Stromal cell of bone marrow (primary cell): ENCODE measurements around the gene LHX3.

ENCODE experiments used
- DNase-seq: peaks from one replicate; pipeline ENCODE4 v3.0.0-alpha.2; 2012; ENCODE audit warnings: low read depth

LHX3 gene

DNA sequence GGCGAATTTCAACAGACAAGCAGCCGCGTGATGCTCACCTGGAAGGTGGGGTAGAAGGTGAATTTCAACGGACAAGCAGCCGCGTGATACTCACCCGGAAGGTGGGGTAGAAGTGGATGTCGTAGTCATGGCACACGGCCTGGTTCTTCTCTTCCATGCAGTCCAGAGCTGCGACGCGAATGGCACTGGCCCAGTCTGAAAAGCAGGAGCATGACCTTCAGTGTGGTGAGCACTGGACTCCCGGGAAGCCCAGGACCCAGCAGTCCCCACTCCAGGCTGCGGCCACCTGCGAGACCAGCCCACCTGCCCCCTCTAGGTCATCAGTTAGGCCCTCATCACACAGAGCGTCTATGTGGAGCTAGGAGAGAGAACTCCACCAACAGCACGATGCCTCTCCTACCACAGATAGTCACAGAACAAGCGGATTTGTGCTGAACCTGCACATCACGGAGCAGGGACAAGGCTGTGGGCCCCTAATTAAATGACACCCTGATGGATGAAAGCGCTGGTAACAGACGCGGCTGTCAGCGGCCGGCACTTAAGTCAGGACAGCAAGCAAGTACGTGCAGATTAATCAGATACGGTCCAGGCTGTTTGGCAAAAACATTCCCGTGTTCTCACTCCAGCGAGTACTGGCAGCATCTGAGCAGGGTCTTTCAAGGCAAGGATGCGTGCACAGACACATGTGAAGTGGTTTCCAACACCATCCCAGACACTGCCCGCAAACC, 21.9 kb upstream of the LHX3 start:
- DNase-seq = no peak

- no peak for DNase-seq
Measured at GRCh38 chr9:136225748-136226679, 21.1 kb upstream of the LHX3 start.

- DNase-seq = no peak
Measured at GRCh38 chr9:136225366-136225747, 20.4 kb upstream of the LHX3 start.

DNA sequence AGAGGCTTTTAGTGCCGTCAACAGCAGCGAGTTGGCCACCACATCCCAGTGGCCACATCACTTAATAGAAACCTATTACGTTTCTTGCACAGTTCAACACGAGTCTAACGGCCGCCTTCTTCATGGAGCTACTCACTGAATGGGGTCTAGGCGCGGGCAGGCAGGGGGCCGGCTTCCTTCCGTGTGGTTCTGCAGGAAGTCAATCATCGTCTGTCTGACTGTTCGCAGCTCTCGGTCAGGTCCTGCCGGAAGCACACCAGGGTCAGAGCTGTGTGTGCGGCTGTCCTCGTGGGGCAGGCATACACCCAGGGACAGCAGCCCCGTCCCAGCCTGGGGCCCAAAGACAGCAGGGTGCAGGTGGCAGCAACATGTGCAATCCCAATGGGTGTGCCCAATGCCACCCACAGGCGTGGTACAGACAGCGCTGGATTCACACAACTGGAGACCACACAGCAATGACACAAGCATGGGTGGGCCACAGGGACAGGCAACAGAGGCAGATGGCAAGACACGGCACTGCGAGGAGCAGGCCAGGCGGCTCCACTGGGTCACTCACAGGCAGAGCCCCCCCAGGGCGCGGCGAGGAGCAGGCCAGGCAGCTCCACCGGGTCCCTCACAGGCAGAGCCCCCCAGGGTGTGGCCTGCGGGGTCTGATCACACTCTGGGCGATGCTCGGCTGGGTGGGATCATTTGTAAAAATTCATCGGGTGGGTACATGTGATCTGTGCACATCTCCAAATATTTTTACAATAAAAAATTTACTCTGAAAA, 19.1 kb upstream of the LHX3 start:
- DNase-seq = no peak

DNA sequence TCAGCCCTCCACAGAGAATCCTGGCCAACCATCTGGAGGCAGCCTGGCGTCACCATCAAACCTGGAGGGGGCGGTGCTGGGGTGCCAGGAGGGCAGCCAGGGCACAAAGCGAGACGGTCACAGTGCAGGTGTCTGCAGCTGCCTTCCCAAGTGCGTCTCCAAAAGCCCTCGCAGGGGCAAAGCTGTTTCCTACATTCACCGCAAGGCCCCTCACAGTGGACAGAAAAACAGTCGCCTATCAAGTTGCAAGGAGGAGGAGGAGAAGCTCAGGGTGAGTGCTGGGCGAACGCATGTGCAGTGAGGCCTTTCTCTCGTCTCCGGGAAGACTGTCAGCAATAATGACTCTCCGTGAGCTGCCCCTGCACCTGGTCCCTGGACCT, 18.0 kb upstream of the LHX3 start:
- no peak for DNase-seq

DNA sequence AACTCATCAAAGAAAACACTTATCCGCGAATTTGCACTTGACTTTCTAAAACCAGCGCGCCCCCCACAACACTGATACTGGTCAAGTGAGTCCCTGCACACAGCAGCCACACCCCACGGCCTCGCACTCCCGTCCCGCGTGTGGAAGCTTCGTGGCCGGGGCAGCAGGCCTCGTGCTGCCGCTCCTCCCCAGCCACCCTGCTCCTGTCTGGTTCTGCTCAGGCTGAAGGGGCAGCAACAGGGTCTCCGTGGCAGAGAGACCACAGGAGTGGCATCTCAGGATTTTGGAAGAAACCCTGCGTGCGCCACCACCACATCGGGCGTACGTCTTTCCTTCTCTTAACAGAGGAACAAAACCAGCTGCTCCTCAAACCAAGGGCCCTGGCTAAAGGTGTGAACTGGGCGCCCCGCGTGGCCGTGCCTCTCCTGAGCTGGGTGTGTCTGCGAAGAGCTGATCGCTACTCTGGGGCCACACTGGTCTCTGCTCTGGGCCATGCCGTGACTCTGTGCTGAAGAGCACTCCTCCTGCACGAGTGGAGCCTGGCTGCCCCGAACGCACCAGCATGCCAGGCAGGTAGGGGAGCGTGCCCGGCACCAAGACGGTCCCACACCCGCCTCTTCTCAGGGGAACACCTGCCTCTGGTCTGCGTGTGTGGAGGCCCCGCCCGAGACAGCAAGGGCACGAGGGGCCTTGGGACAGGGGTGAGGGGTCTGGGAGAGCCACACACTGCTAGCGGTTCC, 17.4 kb upstream of the LHX3 start:
- no peak for DNase-seq

DNA sequence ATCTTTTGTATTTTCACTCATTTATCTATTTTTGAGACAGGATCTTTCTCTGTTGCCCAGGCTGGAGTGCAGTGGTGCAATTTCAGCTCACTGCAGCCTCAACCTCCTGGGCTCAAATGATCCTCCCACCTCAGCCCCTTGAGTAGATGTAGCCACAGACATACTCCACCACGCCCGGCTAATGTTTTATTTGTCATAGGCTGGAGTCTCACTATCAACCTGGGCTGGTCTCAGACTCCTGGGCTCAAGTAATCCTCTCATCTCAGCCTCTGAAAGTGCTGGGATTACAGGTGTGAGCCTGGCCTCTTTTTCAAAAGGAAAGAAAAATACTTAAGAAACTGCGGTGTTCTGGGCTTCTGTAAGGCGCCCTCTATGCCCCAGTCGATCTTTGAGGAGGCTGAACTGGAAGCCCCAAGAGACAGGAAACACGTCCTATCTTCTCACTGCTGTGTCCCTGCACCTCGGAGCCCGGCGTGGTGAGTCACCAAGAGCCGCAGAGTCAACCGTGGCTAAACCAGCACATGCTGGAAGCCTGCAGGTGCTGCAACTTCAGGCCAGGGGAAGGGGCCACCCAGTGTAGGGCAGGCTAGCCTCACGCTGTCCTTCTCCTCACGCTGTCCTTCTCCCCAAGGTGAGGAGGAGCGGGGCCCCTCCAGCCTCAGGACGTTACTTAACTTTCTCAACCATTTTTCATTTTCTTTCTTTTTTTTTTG, 15.2 kb upstream of the LHX3 start:
- DNase-seq = no peak

GRCh38 chr9:136219276-136219675, 14.3 kb upstream of the LHX3 start:
- no peak for DNase-seq

GRCh38 chr9:136218673-136219072, 13.7 kb upstream of the LHX3 start:
- DNase-seq = no peak

GRCh38 chr9:136218271-136218670, 13.3 kb upstream of the LHX3 start:
- no peak for DNase-seq

DNA sequence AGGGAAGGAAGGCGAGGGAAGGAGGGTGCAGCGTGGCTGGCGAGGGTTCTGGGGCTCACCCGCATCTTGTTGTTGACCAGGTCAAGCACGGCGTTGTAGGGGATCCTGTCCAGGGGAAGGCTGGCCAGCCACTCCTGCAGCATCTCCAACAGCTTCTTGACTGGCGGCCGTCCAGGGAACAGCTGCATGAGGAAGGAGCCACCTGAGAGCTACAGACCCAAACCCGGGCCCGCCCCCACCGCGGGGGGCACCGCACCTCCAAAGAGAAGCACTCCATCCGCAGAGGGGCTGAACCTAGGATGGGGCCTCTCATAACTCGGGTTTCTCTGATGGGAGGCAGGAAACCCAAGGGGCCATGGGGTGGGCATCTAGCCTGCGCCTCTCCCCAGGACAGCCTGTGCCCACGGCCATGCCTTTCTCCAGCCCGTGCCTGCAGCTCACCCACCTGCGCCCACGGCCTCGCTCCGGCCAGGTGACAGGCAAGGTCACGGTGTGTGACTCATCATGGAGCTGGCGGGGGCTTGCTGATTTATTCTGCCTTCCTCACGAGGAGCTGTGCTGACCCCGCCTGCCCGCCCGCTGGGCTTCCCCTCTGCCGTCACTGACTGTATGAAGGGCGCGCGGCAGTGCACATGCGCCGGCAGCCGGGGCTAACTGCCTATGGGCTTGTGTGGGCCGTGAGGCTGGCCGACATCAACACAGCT, 11.8 kb upstream of the LHX3 start:
- no peak for DNase-seq

DNA sequence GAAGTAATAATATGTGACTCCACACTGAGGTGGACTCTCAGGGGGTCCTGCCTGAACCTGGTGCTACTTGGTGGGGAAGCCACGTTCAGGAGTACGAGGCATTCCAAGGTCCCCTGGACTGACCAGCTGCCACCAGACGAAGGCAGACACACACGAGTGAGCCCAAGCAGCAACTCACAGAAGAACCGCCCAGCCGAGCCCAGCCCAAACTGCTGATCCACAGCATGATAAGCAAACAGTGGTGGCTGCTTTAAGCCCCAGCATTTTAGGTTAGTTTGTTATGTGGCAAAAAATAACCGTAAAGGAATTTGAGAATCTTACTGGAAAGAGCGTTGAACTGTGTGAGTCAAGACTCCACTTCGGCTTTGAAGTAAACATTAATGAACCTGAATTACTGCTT, 8.8 kb upstream of the LHX3 start:
- DNase-seq = no peak

DNA sequence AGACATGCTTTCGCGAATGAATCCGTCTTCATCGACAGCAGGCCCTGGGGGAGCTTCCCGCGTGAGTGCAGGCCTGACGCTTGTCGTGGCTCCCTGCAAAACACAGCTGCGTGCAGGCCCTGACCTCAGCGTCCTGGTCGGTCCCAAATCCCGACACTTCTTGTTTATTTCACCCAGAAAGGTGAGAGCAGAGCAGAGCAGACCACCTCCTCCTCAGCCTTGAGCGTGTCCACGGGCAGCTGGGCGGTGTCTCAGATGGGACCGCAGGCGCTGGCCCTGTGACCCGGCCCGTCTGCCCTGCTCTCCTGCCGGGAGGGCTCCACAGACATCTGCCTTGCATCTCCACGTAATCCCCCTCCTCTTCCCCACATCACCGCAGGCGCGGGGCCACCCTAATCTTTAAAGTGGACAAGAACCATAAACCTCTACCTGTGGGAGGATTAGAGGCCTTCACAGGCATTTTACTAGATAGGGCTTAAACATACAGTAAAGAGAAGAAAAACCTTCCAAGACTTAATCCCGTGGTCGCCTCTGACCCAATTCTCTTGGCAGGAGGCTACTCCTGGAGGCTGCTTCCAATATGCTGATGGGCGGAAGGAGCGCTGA, 7.5 kb upstream of the LHX3 start:
- no peak for DNase-seq

GRCh38 chr9:136211441-136212344, 6.8 kb upstream of the LHX3 start:
- DNase-seq = no peak

DNA sequence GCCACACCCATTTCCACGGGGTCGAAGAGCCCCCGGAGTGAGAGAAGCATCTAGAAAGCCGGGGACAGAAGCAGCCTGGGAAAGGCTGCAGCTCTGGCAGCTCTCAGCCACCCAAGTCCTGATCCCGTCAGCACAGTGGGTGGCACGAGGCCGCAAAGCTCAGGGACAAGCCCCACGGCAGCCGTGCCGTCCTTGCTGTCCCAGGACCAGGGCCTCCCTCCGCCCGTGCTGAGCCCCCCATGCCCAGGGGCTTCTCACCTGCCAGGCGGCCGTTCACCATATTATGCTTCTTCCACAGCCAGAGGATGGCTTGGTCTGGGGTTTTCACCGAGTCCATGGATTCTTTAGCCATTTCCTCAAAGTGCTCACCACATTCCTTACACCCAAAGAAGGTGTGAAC, 6.1 kb upstream of the LHX3 start:
- no peak for DNase-seq

DNA sequence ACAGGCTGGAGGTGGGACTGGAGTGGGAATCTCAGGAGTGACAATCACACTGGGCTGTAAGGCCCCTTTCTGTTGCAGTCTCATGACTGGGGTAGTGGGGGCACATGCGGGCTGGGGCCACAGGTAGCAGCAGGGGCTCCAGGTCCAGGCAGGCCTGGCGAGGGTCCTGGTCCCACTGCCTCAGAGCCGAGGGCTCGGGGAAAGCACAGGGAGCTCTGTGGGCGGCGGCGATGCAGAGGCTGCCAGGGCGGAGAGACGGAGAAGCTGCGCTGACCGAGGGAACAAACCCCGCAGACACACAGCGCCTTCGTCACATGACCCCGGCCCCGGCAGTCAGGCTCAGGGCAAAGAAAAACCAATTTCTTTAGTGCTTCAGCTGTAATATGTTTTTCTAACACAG, 5.3 kb upstream of the LHX3 start:
- DNase-seq = no peak

DNA sequence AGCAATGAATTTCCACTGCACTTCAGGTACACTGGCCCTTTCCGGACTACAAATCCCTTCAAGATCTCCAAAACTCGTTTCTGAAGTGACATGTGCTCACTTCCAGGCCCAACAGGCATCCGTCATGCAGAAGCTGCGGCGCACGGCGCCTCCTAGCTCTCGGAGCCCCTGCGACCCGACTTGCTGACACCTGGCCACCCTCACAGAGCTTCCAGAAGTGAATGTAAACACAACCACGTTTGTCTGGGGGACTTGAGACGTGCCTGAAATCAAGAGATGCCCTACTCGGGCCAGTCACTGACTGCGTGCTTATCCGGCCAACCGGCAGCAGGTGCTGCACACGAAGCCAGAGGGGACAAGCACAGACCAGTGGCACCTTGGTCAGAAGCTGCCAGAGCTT, 4.9 kb upstream of the LHX3 start:
- DNase-seq = no peak

- DNase-seq = no peak
Measured at GRCh38 chr9:136209232-136209631, 4.3 kb upstream of the LHX3 start.

DNA sequence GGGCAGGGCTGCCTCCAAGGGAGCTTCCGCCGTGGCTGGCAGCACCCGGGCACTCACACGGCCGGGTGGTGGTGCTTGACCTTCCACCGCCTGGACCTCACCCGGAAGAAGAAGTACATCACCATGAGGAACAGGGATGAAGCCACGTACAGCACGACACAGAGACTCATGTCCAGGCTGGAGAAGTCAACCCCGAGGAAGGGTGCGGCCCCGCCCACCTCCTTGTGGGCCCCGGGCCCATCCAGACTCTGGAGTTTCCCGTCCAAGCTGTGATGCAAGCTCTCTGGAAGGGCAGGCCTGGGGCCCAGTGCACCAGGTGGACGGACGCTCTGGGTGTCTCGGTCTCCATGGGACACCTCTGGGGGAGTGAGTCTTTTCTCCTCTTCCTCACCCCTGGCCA, 3.7 kb upstream of the LHX3 start:
- no peak for DNase-seq
